Measurements from ENCODE around the gene GARRE1. TPM values are rescaled to one million over a fixed set of nuclear protein-coding genes. Genes with fewer than 3 reads are reported as not detected.

The GARRE1 gene
- total RNA-seq, 1 donor from 2014 or later: 31.9 TPM

- TF ChIP-seq CTCF (IDR thresholded peaks at IDR 0.05; ENCODE audit: unreplicated experiment): no peak
- H3K36me3 Mint-ChIP-seq (ENCODE audit: insufficient read depth): peaks cover 8% of the 10 kb centered on the region
- H3K4me3 Mint-ChIP-seq (ENCODE audit: low read depth): no peak overlapping the region
- peaks cover 5% of the 10 kb centered on the region for H3K4me1 Mint-ChIP-seq (ENCODE audit: low read depth)
- no peaks in the 10 kb centered on the region for H3K9me3 Mint-ChIP-seq (ENCODE audit: low read depth)
- H3K27me3 Mint-ChIP-seq: no peaks in the 10 kb centered on the region
- no peak for DNase-seq (ENCODE audit: low spot score, unreplicated experiment)
- no peak overlapping the region for H3K27ac Mint-ChIP-seq
These were observed 34.0 kb downstream of the GARRE1 start for GRCh38 chr19:34288381-34288780.

- Mint-ChIP-seq H3K27ac (no peak overlapping the region), H3K4me3 (ENCODE audit: low read depth) (no peak overlapping the region), H3K4me1 (ENCODE audit: low read depth) (no peaks in the 10 kb centered on the region), H3K9me3 (ENCODE audit: low read depth) (no peaks in the 10 kb centered on the region), H3K27me3 (no peaks in the 10 kb centered on the region), H3K36me3 (ENCODE audit: insufficient read depth) (peaks cover 8% of the 10 kb centered on the region)
- DNase-seq (ENCODE audit: low spot score, unreplicated experiment): no peak
- TF ChIP-seq CTCF (IDR thresholded peaks at IDR 0.05; ENCODE audit: unreplicated experiment): no peak
These were observed 36.9 kb downstream of the GARRE1 start for GRCh38 chr19:34291235-34291634.

DNA sequence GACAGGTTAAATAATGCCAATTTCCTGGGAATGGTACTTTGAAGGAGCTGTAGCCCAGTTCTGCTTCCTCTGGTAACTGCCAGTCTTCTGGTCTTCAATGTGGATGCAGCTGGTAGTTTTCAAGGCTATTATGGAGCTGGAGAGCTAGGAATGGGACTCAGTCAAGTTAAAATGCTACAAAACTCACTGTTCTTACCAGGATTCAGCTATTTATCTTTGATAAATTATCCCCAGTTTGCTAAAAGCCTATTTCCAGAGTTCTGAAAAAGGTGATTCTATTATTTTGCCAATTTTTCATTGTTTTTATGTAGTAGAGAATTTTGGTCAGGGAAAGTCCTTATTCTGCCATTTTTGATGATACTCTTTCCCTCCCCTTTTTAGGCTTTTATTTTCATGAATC, 40.7 kb downstream of the GARRE1 start:
- no peak overlapping the region for H3K27ac Mint-ChIP-seq
- H3K4me1 Mint-ChIP-seq (ENCODE audit: low read depth): no peaks in the 10 kb centered on the region

GRCh38 chr19:34298891-34299520, 44.7 kb downstream of the GARRE1 start:
- H3K4me3 Mint-ChIP-seq (ENCODE audit: low read depth): no peak overlapping the region
- H3K9me3 Mint-ChIP-seq (ENCODE audit: low read depth): no peaks in the 10 kb centered on the region
- no peaks in the 10 kb centered on the region for H3K4me1 Mint-ChIP-seq (ENCODE audit: low read depth)
- no peak for DNase-seq (ENCODE audit: low spot score, unreplicated experiment)
- TF ChIP-seq CTCF (IDR thresholded peaks at IDR 0.05; ENCODE audit: unreplicated experiment): no peak
- H3K27ac Mint-ChIP-seq: no peak overlapping the region
- H3K36me3 Mint-ChIP-seq (ENCODE audit: insufficient read depth): peaks cover 6% of the 10 kb centered on the region
- no peaks in the 10 kb centered on the region for H3K27me3 Mint-ChIP-seq

More for the DNA sequence above, 40.7 kb downstream of the GARRE1 start:
- no peak for DNase-seq (ENCODE audit: low spot score, unreplicated experiment)
- TF ChIP-seq CTCF (IDR thresholded peaks at IDR 0.05; ENCODE audit: unreplicated experiment): no peak
- no peak overlapping the region for H3K4me3 Mint-ChIP-seq (ENCODE audit: low read depth)
- no peaks in the 10 kb centered on the region for H3K9me3 Mint-ChIP-seq (ENCODE audit: low read depth)
- peaks cover 4% of the 10 kb centered on the region for H3K36me3 Mint-ChIP-seq (ENCODE audit: insufficient read depth)
- H3K27me3 Mint-ChIP-seq: no peaks in the 10 kb centered on the region

DNA sequence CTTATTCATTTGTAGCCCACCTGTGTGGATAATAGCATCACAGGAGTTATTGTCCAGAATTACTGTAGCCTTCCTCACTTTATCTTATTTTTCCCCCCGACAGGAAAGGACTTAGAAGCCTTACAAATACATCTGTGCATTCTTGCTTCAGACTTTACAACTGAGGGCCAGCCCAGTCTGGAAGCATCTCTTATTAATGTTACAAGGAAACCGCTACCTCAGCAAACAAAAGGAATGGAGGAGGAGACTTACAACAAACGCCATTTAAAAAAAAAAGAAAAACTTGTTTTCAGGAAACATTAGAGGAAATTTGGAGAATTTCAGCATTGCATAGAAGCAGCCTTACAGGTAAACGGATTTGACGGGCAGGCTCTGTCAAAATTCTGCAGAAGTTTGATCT, 45.2 kb downstream of the GARRE1 start:
- Mint-ChIP-seq H3K9me3 (ENCODE audit: low read depth) (no peaks in the 10 kb centered on the region), H3K36me3 (ENCODE audit: insufficient read depth) (peaks cover 6% of the 10 kb centered on the region), H3K27me3 (no peaks in the 10 kb centered on the region), H3K4me3 (ENCODE audit: low read depth) (no peak overlapping the region), H3K27ac (no peak overlapping the region), H3K4me1 (ENCODE audit: low read depth) (no peaks in the 10 kb centered on the region)
- TF ChIP-seq CTCF (IDR thresholded peaks at IDR 0.05; ENCODE audit: unreplicated experiment): no peak
- DNase-seq (ENCODE audit: low spot score, unreplicated experiment): no peak
